GM12873 (cell line): ENCODE measurements around the gene CCDC141.

Experiments
- CTCF ChIP-seq: IDR thresholded peaks from 2 replicates; pipeline ENCODE4 v1.5.1; 2012; ENCODE audit warnings: low read depth, mild to moderate bottlenecking, moderate library complexity, low read length, control low read depth; ENCODE audit not compliant: insufficient read depth; ENCODE audit errors: missing control alignments

The CCDC141 gene

DNA sequence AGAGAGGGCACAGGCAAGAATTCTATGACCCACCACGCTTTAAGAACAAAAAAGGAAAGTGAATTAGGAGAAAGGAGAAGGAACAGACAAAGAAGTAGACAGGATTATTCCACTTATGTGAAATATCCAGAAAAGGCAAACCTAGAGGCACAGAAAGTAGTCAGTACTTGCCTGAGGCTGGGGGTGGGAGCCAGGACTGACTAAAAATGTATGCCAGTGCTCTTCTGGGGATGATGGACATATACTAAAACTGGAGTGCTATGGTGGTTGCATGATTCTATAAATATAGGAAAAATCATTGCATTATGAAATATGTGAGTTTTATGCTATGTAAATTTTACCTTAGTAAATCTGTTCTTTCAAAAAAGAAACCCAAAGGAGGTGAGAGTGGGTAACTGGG is 168.9 kb downstream of the CCDC141 start:
- TF ChIP-seq CTCF, result no peak

- TF ChIP-seq CTCF, result no peak
Measured at GRCh38 chr2:178880257-178880656, 169.7 kb downstream of the CCDC141 start.

- no peak for TF ChIP-seq CTCF
Measured at GRCh38 chr2:178877874-178878273, 172.1 kb downstream of the CCDC141 start.

DNA sequence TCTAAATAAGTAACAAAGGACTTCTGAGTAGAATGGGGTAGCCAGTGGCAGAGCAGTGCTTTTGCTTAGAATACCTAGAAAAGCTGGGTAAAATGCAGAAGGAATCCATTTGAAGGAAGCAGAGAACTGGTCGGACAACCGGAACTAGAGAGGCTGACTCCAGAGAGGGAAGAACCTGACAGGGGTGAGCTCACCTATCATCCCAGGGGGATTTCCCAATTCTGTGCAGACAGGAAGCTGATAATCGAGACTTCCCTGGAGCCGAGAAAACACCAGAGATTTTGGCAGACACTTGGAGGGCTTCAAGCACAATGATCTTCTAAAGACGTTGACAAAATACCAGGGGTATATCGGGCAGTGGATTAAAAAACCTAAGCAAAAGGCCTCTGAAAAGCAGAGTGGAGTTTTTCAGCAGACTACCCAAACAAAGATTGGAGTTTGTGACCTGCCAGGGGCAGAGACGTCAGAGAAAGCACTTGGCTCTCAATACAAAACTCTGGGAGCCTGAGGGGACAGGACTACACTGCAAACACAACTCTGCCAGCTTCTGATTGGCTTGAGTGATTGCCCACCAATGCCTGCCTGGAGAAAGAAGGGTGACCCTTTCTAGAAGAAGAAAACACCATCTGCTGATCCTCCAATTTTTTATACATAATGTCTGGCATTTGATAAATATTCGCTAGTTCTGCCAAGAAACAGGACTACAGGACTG is 175.3 kb downstream of the CCDC141 start:
- no peak for TF ChIP-seq CTCF

GRCh38 chr2:178873912-178874311 is 176.0 kb downstream of the CCDC141 start:
- TF ChIP-seq CTCF, result no peak

DNA sequence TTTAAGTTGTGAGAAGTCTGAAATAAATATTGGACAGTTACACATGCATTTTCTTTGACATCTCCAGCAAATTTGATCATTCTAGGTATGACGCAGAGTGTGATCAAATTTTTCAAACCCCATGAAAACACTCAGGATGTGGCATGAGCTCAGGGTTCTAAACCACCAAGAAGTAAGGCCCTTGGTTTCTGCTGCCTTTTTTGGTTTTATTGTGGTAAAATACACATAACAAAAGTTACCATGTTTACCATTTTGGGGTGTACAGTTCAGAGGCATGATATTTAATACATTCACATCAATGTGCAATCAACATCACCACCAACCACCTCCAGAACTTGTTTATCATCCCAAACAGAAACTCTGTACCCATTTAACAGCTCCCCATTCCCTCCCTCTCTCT is 178.4 kb downstream of the CCDC141 start:
- TF ChIP-seq CTCF, result no peak

DNA sequence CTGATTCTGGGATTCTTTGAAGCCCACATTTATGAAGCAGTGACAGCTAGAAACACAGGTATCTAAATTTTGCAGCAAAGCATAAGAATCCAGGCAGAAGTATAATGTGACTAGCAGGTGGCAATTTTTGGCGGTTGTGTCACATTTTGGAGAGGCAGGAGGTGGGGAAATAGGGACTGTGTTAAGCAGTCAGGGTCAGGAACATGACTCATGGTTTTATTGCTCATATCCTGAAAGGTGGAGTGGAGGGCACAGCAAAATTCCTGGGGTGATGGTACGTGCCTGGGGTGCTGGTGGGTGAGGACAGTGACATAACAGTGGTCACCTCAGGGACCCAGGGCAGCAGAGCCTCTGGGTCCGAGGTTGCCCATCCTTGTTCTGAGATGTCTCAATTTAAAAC is 179.2 kb downstream of the CCDC141 start:
- no peak for TF ChIP-seq CTCF

DNA sequence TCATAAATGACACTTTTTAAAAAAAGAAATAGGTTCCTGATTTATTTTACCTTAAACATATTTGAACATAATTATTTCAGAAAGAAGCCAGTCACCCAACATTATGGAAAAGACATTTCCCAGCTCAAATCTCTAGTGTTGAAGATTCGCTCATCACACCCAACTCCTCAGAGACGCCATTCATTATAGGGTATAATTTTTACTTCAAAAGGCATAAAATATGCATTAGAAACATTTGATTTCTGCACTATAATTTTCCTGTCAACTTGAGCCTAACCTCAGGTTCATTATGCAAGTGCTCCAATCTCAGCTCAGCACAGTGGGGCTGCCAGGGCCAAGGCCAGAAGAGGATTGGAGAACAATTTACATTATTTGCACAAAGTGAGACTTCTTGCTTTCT is 183.9 kb downstream of the CCDC141 start:
- no peak for TF ChIP-seq CTCF
